Endothelial cell of umbilical vein (primary cell): ENCODE results near the gene RASSF6. TPM values are rescaled to one million over a fixed set of nuclear protein-coding genes. Genes with fewer than 3 reads are reported as not detected.

Experiments used
- BruUV-seq: library from RNA; stranded (reverse); fragments of 400-500 nt; replicated peaks from 2 replicates; lab custom pipeline; 2021; lab: Mats Ljungman, UMichigan
- CTCF ChIA-PET: fragments of 300-600, 350-600 bp; sonication (Branson Sonifier 250); formaldehyde crosslinking; loops from one replicate; lab custom pipeline; 2021; ENCODE audit warnings: antibody characterized with exemption, inconsistent platforms; lab: Charles Lee
- POLR2A ChIA-PET: fragments of 300-600, 350-600 bp; sonication (Branson Sonifier 250); formaldehyde crosslinking; loops from one replicate; lab custom pipeline; 2021; ENCODE audit warnings: antibody characterized with exemption, inconsistent platforms; lab: Charles Lee
- DNase-seq: peaks from one replicate; pipeline ENCODE4 v3.0.0-alpha.2; 2011; ENCODE audit warnings: low read depth, low spot score
- FAIRE-seq: peaks from 2 replicates; lab custom pipeline; 2011; peaks lifted over from hg19 to GRCh38; lab: Jason Lieb, UNC
- H2AFZ ChIP-seq: 2 replicates; pipeline ENCODE4 v1.6.0; 2012; ENCODE audit warnings: low read depth, low read length, control low read depth, inconsistent platforms
- H3K27ac ChIP-seq: 2 replicates; pipeline ENCODE4 v1.5.1; 2011; ENCODE audit warnings: low read depth, mild to moderate bottlenecking, control low read depth, low read length, moderate library complexity; ENCODE audit not compliant: insufficient read depth
- H3K27me3 ChIP-seq, 2 experiments: 2 replicates each; pipeline versions ENCODE4 v1.6.0 to v1.6.1; 2011; ENCODE audit warnings: low read length in 2 of 2, mixed read lengths in 1 of 2; ENCODE audit not compliant: control insufficient read depth in 2 of 2, insufficient read depth in 2 of 2
- H3K36me3 ChIP-seq, 2 experiments: 2 replicates in 1 of 2; 3 replicates in 1 of 2; pipeline ENCODE4 v1.5.1; 2011; ENCODE audit warnings: low read length in 2 of 2, mild to moderate bottlenecking in 1 of 2, moderate library complexity in 1 of 2; ENCODE audit not compliant: control insufficient read depth in 2 of 2, insufficient read depth in 2 of 2; ENCODE audit errors: extremely low read depth in 1 of 2
- H3K4me1 ChIP-seq: 3 replicates; pipeline ENCODE4 v1.5.1; 2011; ENCODE audit warnings: mild to moderate bottlenecking, low read length; ENCODE audit not compliant: control insufficient read depth, insufficient read depth; ENCODE audit errors: extremely low read depth
- H3K4me2 ChIP-seq: 2 replicates; pipeline ENCODE4 v1.6.1; 2011; ENCODE audit warnings: low read length, control low read depth, mixed read lengths; ENCODE audit not compliant: insufficient read depth
- H3K4me3 ChIP-seq, 3 experiments: fragments of 200-600 bp in 1 of 3; sonication (generic), shearing (Covaris generic) in 1 of 3; replicated peaks in 1 of 3; 2 replicates each; pipeline ENCODE4 v1.5.1; 2011 to 2016; ENCODE audit warnings: control low read depth in 3 of 3, low read length in 3 of 3, mild to moderate bottlenecking in 2 of 3, inconsistent platforms in 1 of 3, low read depth in 1 of 3, moderate library complexity in 1 of 3; ENCODE audit not compliant: insufficient read depth in 1 of 3
- H3K79me2 ChIP-seq: 2 replicates; pipeline ENCODE4 v1.6.0; 2012; ENCODE audit warnings: low read length, inconsistent platforms; ENCODE audit not compliant: control insufficient read depth, insufficient read depth
- H3K9ac ChIP-seq: replicated peaks from 2 replicates; pipeline ENCODE3; 2011; ENCODE audit warnings: low read length, control low read depth; ENCODE audit not compliant: insufficient read depth; ENCODE audit errors: extremely low read depth
- H3K9me1 ChIP-seq: replicated peaks from 3 replicates; pipeline ENCODE4 v1.6.0; 2011; ENCODE audit warnings: mild to moderate bottlenecking, low read length; ENCODE audit not compliant: control insufficient read depth, insufficient read depth; ENCODE audit errors: extremely low read depth
- H3K9me3 ChIP-seq: replicated peaks from 2 replicates; pipeline ENCODE4 v1.5.1; 2012; ENCODE audit warnings: low read length, inconsistent platforms; ENCODE audit not compliant: control insufficient read depth, insufficient read depth
- H4K20me1 ChIP-seq: replicated peaks from 2 replicates; pipeline ENCODE3; 2011; ENCODE audit warnings: mild to moderate bottlenecking, low read length; ENCODE audit not compliant: control insufficient read depth, insufficient read depth; ENCODE audit errors: extremely low read depth
- CTCF ChIP-seq, 2 donors: IDR thresholded peaks; 1 replicate in 1 of 2; 2 replicates in 1 of 2; pipeline ENCODE4 v1.5.1; 2011; ENCODE audit warnings: low read length in 2 of 2, mild to moderate bottlenecking in 2 of 2, moderate library complexity in 2 of 2, control low read depth in 1 of 2, inconsistent platforms in 1 of 2, low read depth in 1 of 2; ENCODE audit not compliant: insufficient read depth in 1 of 2; ENCODE audit errors: extremely low read depth in 1 of 2
- EZH2 ChIP-seq: IDR thresholded peaks from 2 replicates; pipeline ENCODE4 v1.6.1; 2012; ENCODE audit warnings: borderline replicate concordance, low read depth, mild to moderate bottlenecking, moderate library complexity, low read length, inconsistent platforms; ENCODE audit not compliant: severe bottlenecking
- FOS ChIP-seq: IDR thresholded peaks from 2 replicates; pipeline ENCODE4 v1.6.1; 2011; ENCODE audit warnings: mild to moderate bottlenecking, low read length, moderate library complexity, borderline replicate concordance; ENCODE audit not compliant: insufficient read depth
- GATA2 ChIP-seq: IDR thresholded peaks from 2 replicates; pipeline ENCODE4 v1.7.0; 2011; ENCODE audit warnings: low read depth, mild to moderate bottlenecking, moderate library complexity, mixed read lengths, low read length; ENCODE audit not compliant: insufficient read length, insufficient read depth
- MAX ChIP-seq: IDR thresholded peaks from 2 replicates; pipeline ENCODE4 v1.6.1; 2011; ENCODE audit not compliant: insufficient read depth, insufficient read length
- MYC ChIP-seq: IDR thresholded peaks from one replicate; pipeline ENCODE4 v1.6.1; 2011; ENCODE audit warnings: mild to moderate bottlenecking, low read depth, low read length
- POLR2A ChIP-seq: IDR thresholded peaks from 2 replicates; pipeline ENCODE4 v1.6.1; 2012; ENCODE audit warnings: low read depth, mild to moderate bottlenecking, control low read depth, low read length
- POLR2AphosphoS5 ChIP-seq: IDR thresholded peaks from 2 replicates; pipeline ENCODE4 v1.6.1; 2012; ENCODE audit warnings: low read depth, mild to moderate bottlenecking, control low read depth, low read length, moderate library complexity; ENCODE audit not compliant: insufficient read depth
- dilution Hi-C: fragments of 300-500 bp; cut with MboI; formaldehyde crosslinking; loops from one replicate; pipeline ENCODE4 v1.15.0; 2019; ENCODE audit warnings: low sequenced_read_pairs; ENCODE audit not compliant: extremely low pct_ligation_motif_present
- intact Hi-C: fragments of 100-400 bp; cut with micrococcal nuclease; formaldehyde crosslinking; loops from one replicate; pipeline ENCODE4 v1.10.0; 2022
- polyA plus RNA-seq, 4 experiments: library from polyadenylated mRNA; depleted of rRNA in 3 of 4; stranded (reverse) in 3 of 4; unstranded in 1 of 4; fragments of >200 nt; gene quantifications; 2 replicates each; pipeline versions ENCODE4 v1.2.1 to v1.2.3, GENCODE V29; 2011 to 2012; ENCODE audit warnings: missing spikeins in 1 of 4
- total RNA-seq: library from RNA; stranded (reverse); gene quantifications from 2 replicates; pipeline ENCODE4 v1.2.3, GENCODE V29; 2021

RASSF6 gene
- total and polyA plus RNA-seq, 2 donors (not counting 3 experiments of a cell fraction or from before 2014, with no cell fraction given) = not detected

GRCh38 chr4:73614311-73614867, 5.8 kb downstream of the RASSF6 start:
- intact Hi-C loops = no loop called here

More at GRCh38 chr4:73614311-73614867, 5.8 kb downstream of the RASSF6 start:
- no peaks in the 10 kb centered on the region for H3K79me2 ChIP-seq
- dilution Hi-C loops = no loop called here
- peaks cover 0 to 4% of the 10 kb centered on the region in 2 experiments for H3K27me3 ChIP-seq
- no peaks in the 10 kb centered on the region for H3K36me3 ChIP-seq
- FAIRE-seq = no peak
- H4K20me1 ChIP-seq = no peaks in the 10 kb centered on the region
- TF ChIP-seq MYC = no peak
- no peak for TF ChIP-seq POLR2A
- no peak for TF ChIP-seq CTCF (IDR thresholded peaks at IDR 0.05; ENCODE audit: extremely low read depth in 1 of 2, insufficient read depth in 1 of 2, low read depth in 1 of 2, low read length in 2 of 2)
- TF ChIP-seq MAX = no peak
- no peak for TF ChIP-seq FOS
- no peak for TF ChIP-seq EZH2
- TF ChIP-seq POLR2AphosphoS5 = no peak
- no peak for TF ChIP-seq GATA2
- H3K9me1 ChIP-seq = no peaks in the 10 kb centered on the region
- H3K4me1 ChIP-seq = no peaks in the 10 kb centered on the region
- H3K9me3 ChIP-seq = no peaks in the 10 kb centered on the region
- ChIA-PET CTCF (interaction anchor here (1.0 to 1.1 kb wide), 3 partner anchors 21 to 520 kb away, joined by 3 read pairs; no protein-coding TSS in a partner anchor), POLR2A (no interaction called here)
- no peak overlapping the region for H3K4me2 ChIP-seq
- H3K4me3 ChIP-seq = no peak overlapping the region
- H3K27ac ChIP-seq = no peak overlapping the region
- BruUV-seq = no TSS peak
- H3K9ac ChIP-seq = no peak overlapping the region
- no peak for DNase-seq
- no peak overlapping the region for H2AFZ ChIP-seq
